HFFc6 (cell line): ENCODE results near the gene CMTR2. TPM values are rescaled to one million over a fixed set of nuclear protein-coding genes. Genes with fewer than 3 reads are reported as not detected.

Experiments
- DNase-seq: peaks from one replicate; pipeline ENCODE4 v3.0.0-alpha.2; 2018
- H3K27ac Mint-ChIP-seq: 2 replicates; pipeline ENCODE4 v1.8.0; 2020; ENCODE audit warnings: mild to moderate bottlenecking, mixed read lengths
- H3K27me3 Mint-ChIP-seq: 2 replicates; pipeline ENCODE4 v1.8.0; 2021; ENCODE audit warnings: mild to moderate bottlenecking, moderate library complexity, mixed read lengths; ENCODE audit not compliant: insufficient read depth
- H3K36me3 Mint-ChIP-seq: 2 replicates; pipeline ENCODE4 v1.8.0; 2021; ENCODE audit warnings: low read depth, mixed read lengths
- H3K4me1 Mint-ChIP-seq: 2 replicates; pipeline ENCODE4 v1.8.0; 2020; ENCODE audit warnings: low read depth, mixed read lengths
- H3K4me3 Mint-ChIP-seq: 2 replicates; pipeline ENCODE4 v1.8.0; 2020; ENCODE audit warnings: mild to moderate bottlenecking, moderate library complexity, mixed read lengths
- H3K9me3 Mint-ChIP-seq: 2 replicates; pipeline ENCODE4 v1.8.0; 2020; ENCODE audit warnings: mild to moderate bottlenecking, mixed read lengths
- long read RNA-seq: library from polyadenylated mRNA; unstranded; transcript quantifications from one replicate; pipeline ENCODE4 v2.0.0, GENCODE V29; 2019
- total RNA-seq, 6 experiments: library from RNA; stranded (reverse); fragmentation: NEBNext Ultra II Directional; extraction: Animal tissue kit (Norgen Biotek cat#: 25700); gene quantifications; 2 replicates in 1 of 6; 3 replicates in 5 of 6; pipeline ENCODE4 v1.2.3, GENCODE V29; 2021
- TF ChIP-seq, protein P1 (sequence below): fragments of 200-600 bp; sonication (generic); IDR thresholded peaks from 2 replicates; pipeline ENCODE4 v1.5.0; 2021; ENCODE audit warnings: antibody characterized with exemption, mild to moderate bottlenecking

CMTR2 gene, protein sequence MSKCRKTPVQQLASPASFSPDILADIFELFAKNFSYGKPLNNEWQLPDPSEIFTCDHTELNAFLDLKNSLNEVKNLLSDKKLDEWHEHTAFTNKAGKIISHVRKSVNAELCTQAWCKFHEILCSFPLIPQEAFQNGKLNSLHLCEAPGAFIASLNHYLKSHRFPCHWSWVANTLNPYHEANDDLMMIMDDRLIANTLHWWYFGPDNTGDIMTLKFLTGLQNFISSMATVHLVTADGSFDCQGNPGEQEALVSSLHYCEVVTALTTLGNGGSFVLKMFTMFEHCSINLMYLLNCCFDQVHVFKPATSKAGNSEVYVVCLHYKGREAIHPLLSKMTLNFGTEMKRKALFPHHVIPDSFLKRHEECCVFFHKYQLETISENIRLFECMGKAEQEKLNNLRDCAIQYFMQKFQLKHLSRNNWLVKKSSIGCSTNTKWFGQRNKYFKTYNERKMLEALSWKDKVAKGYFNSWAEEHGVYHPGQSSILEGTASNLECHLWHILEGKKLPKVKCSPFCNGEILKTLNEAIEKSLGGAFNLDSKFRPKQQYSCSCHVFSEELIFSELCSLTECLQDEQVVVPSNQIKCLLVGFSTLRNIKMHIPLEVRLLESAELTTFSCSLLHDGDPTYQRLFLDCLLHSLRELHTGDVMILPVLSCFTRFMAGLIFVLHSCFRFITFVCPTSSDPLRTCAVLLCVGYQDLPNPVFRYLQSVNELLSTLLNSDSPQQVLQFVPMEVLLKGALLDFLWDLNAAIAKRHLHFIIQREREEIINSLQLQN
- 10 to 100 TPM; 12.2 to 15.6 (median 14.8) TPM for total RNA-seq
- long read RNA-seq, partial matches to known transcripts: 1 of 3 reads
- long read RNA-seq, other reads (novel, unspliced or antisense): 2 of 3 reads

GRCh38 chr16:71288890-71289731, at the start of gene CMTR2:
Gene CMTR2, minus strand, starts transcription at chr16:71289402. Its CDS starts 3,482 bp downstream, at chr16:71285920.
- Mint-ChIP-seq H3K36me3 (peaks cover 10% of the 10 kb centered on the region), H3K9me3 (no peaks in the 10 kb centered on the region), H3K4me3 (peak within 1 kb of the TSS; percentile 94), H3K27me3 (no peaks in the 10 kb centered on the region), H3K27ac (peak within 1 kb of the TSS; percentile 86), H3K4me1 (peaks cover 13% of the 10 kb centered on the region)
- TF ChIP-seq, protein P1, sequence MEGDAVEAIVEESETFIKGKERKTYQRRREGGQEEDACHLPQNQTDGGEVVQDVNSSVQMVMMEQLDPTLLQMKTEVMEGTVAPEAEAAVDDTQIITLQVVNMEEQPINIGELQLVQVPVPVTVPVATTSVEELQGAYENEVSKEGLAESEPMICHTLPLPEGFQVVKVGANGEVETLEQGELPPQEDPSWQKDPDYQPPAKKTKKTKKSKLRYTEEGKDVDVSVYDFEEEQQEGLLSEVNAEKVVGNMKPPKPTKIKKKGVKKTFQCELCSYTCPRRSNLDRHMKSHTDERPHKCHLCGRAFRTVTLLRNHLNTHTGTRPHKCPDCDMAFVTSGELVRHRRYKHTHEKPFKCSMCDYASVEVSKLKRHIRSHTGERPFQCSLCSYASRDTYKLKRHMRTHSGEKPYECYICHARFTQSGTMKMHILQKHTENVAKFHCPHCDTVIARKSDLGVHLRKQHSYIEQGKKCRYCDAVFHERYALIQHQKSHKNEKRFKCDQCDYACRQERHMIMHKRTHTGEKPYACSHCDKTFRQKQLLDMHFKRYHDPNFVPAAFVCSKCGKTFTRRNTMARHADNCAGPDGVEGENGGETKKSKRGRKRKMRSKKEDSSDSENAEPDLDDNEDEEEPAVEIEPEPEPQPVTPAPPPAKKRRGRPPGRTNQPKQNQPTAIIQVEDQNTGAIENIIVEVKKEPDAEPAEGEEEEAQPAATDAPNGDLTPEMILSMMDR: no peak
- peak; percentile 96 for DNase-seq

- TF ChIP-seq, protein P1: no peak
- Mint-ChIP-seq H3K36me3 (no peaks in the 10 kb centered on the region), H3K27me3 (peaks cover 2% of the 10 kb centered on the region), H3K27ac (no peak overlapping the region), H3K4me3 (no peak overlapping the region), H3K9me3 (no peaks in the 10 kb centered on the region), H3K4me1 (peaks cover 7% of the 10 kb centered on the region)
- DNase-seq: no peak
Observed at GRCh38 chr16:71338632-71339031, 49.4 kb upstream of the CMTR2 start.

DNA sequence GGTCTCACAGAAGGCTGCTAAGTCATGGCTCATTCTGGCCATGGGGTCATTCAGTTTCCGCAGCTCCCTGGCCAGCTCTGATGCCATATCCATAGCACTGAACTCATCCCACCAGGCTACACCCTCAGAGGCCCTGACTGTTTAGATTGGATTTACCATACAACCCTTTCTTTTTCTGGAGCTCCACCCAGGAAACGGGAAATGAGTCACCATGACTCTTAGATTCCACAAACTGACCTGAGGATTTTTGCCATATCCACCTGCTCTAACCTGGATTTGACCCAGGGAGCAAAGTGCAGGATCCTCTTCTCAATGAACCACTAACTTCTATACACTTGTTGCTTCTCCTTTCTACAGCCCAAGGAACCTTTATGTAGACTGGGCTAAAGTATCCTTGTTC, 49.0 kb upstream of the CMTR2 start:
- H3K4me1 Mint-ChIP-seq: peaks cover 7% of the 10 kb centered on the region

GRCh38 chr16:71337631-71338030, 48.4 kb upstream of the CMTR2 start:
- peaks cover 2% of the 10 kb centered on the region for H3K27me3 Mint-ChIP-seq
- DNase-seq: no peak
- H3K4me1 Mint-ChIP-seq: peaks cover 7% of the 10 kb centered on the region
- TF ChIP-seq, protein P1: no peak
- H3K4me3 Mint-ChIP-seq: no peak overlapping the region
- H3K36me3 Mint-ChIP-seq: no peaks in the 10 kb centered on the region
- H3K27ac Mint-ChIP-seq: no peak overlapping the region
- no peaks in the 10 kb centered on the region for H3K9me3 Mint-ChIP-seq

More for the DNA sequence above, 49.0 kb upstream of the CMTR2 start:
- TF ChIP-seq, protein P1: no peak
- no peaks in the 10 kb centered on the region for H3K9me3 Mint-ChIP-seq
- peaks cover 2% of the 10 kb centered on the region for H3K27me3 Mint-ChIP-seq
- no peaks in the 10 kb centered on the region for H3K36me3 Mint-ChIP-seq
- DNase-seq: no peak
- no peak overlapping the region for H3K4me3 Mint-ChIP-seq
- H3K27ac Mint-ChIP-seq: no peak overlapping the region

- peaks cover 10% of the 10 kb centered on the region for H3K27me3 Mint-ChIP-seq
- H3K27ac Mint-ChIP-seq: no peak overlapping the region
- no peaks in the 10 kb centered on the region for H3K36me3 Mint-ChIP-seq
- TF ChIP-seq, protein P1: no peak
- DNase-seq: no peak
- H3K4me1 Mint-ChIP-seq: no peaks in the 10 kb centered on the region
- H3K4me3 Mint-ChIP-seq: no peak overlapping the region
- peaks cover 4% of the 10 kb centered on the region; the same call in 1 of the 2 replicates for H3K9me3 Mint-ChIP-seq
Observed at GRCh38 chr16:71328151-71328550, 38.9 kb upstream of the CMTR2 start.
